Measurements from ENCODE around the gene AKAP13.
A peak's percentile ranks its signal among the peaks of the same experiment; 100 is the strongest.
"Not testable (repeated sequence)": the region's sequence is repeated elsewhere in the genome, so short reads cannot be mapped to it uniquely, and the experiment has no call there.

Gene AKAP13

GRCh38 chr15:85503151-85503799 lies 122.9 kb downstream of the AKAP13 start:
- Histone ChIP-seq H3K27ac (no peak overlapping the region), H3K4me3 (no peak overlapping the region)

- no peak overlapping the region for H3K4me3 ChIP-seq
- H3K27ac ChIP-seq, result peak overlapping the region in 5 of 21 experiments; percentile 3 to 60 (median 45)
Observed at GRCh38 chr15:85504749-85505676, 124.6 kb downstream of the AKAP13 start.

- Histone ChIP-seq H3K4me3 (no peak overlapping the region), H3K27ac (no peak overlapping the region)
Observed at GRCh38 chr15:85507114-85507513, 126.7 kb downstream of the AKAP13 start.

- Histone ChIP-seq H3K4me3 (no peak overlapping the region), H3K27ac (no peak overlapping the region)
Observed at GRCh38 chr15:85509973-85510372, 129.6 kb downstream of the AKAP13 start.

- Histone ChIP-seq H3K4me3 (no peak overlapping the region), H3K27ac (no peak overlapping the region)
Observed at GRCh38 chr15:85514413-85514812, 134.0 kb downstream of the AKAP13 start.

- H3K27ac ChIP-seq, result no peak overlapping the region
- no peak overlapping the region for H3K4me3 ChIP-seq
Observed at GRCh38 chr15:85515212-85515611, 134.8 kb downstream of the AKAP13 start.

GRCh38 chr15:85517086-85517485 lies 136.7 kb downstream of the AKAP13 start:
- Histone ChIP-seq H3K27ac (no peak overlapping the region), H3K4me3 (no peak overlapping the region)

- Histone ChIP-seq H3K4me3 (no peak overlapping the region), H3K27ac (no peak overlapping the region)
Observed at GRCh38 chr15:85518979-85519761, 138.8 kb downstream of the AKAP13 start.

- H3K4me3 ChIP-seq, result no peak overlapping the region
- no peak overlapping the region for H3K27ac ChIP-seq
Observed at GRCh38 chr15:85520650-85521049, 140.2 kb downstream of the AKAP13 start.

- H3K4me3 ChIP-seq, result no peak overlapping the region
- H3K27ac ChIP-seq, result no peak overlapping the region
Observed at GRCh38 chr15:85523530-85523929, 143.1 kb downstream of the AKAP13 start.

GRCh38 chr15:85525755-85526154 lies 145.4 kb downstream of the AKAP13 start:
- Histone ChIP-seq H3K4me3 (no peak overlapping the region), H3K27ac (no peak overlapping the region)

GRCh38 chr15:85527895-85528294 lies 147.5 kb downstream of the AKAP13 start:
- Histone ChIP-seq H3K27ac (peak overlapping the region in 11 of 21 experiments; percentile 20 to 71 (median 55)), H3K4me3 (no peak overlapping the region)

GRCh38 chr15:85530079-85530478 lies 149.7 kb downstream of the AKAP13 start:
- no peak overlapping the region for H3K4me3 ChIP-seq
- no peak overlapping the region for H3K27ac ChIP-seq

GRCh38 chr15:85531083-85531482 lies 150.7 kb downstream of the AKAP13 start:
- Histone ChIP-seq H3K27ac (no peak overlapping the region), H3K4me3 (no peak overlapping the region)

- H3K27ac ChIP-seq, result no peak overlapping the region
Observed at GRCh38 chr15:85532689-85533088, 152.3 kb downstream of the AKAP13 start.

GRCh38 chr15:85534031-85534430 lies 153.6 kb downstream of the AKAP13 start:
- Histone ChIP-seq H3K27ac (peak overlapping the region in 7 of 21 experiments; percentile 2 to 58 (median 21)), H3K4me3 (no peak overlapping the region)

More at GRCh38 chr15:85532689-85533088, 152.3 kb downstream of the AKAP13 start:
- H3K4me3 ChIP-seq, result no peak overlapping the region

- peak overlapping the region in 4 of 21 experiments; percentile 1 to 35 (median 11) for H3K27ac ChIP-seq
- H3K4me3 ChIP-seq, result not testable (repeated sequence)
Observed at GRCh38 chr15:85535533-85536330, 155.3 kb downstream of the AKAP13 start.

- Histone ChIP-seq H3K27ac (peak overlapping the region in 1 of 21 experiments; percentile 6), H3K4me3 (no peak overlapping the region)
Observed at GRCh38 chr15:85536341-85536740, 155.9 kb downstream of the AKAP13 start.

- H3K27ac ChIP-seq, result no peak overlapping the region
Observed at GRCh38 chr15:85539491-85539890, 159.1 kb downstream of the AKAP13 start.

More at GRCh38 chr15:85539491-85539890, 159.1 kb downstream of the AKAP13 start:
- H3K4me3 ChIP-seq, result no peak overlapping the region

Data from skin epidermis (tissue), 12 donors.